ENCODE data around the gene HCFC1R1.
A peak's percentile ranks its signal among the peaks of the same experiment; 100 is the strongest.

The HCFC1R1 gene

DNA sequence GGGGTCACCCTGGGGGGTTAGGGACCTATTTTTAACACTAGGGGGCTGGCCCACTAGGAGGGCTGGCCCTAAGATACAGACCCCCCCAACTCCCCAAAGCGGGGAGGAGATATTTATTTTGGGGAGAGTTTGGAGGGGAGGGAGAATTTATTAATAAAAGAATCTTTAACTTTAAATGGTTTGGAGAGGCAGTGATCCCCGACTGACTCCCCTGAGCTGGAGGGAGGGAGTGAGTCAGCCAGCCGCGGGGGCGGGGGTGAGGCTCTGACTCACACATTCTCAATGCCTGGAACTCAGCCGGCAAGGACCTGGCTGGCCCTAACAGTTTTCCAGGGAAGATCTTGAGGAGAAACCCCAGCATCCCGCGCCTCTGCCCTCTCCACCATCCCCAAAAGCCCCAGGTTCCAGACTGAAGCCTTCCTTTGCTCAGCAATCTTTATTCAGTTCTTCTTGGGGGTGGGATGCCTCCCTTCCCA lies 1.5 kb downstream of the HCFC1R1 start (continued):
- TF ChIP-seq YY1 (tag by site-specific recombination; IDR thresholded peaks at IDR 0.05) = no peak
- no peak for TF ChIP-seq SETDB1 (IDR thresholded peaks at IDR 0.05; ENCODE audit: insufficient read length, low read length)
- no peak for TF ChIP-seq KLF9 (tag by site-specific recombination; IDR thresholded peaks at IDR 0.05; ENCODE audit: low read depth)
- TF ChIP-seq ZNF416 (tag by site-specific recombination; IDR thresholded peaks at IDR 0.05) = no peak
- no peak for TF ChIP-seq ZNF707 (tag by site-specific recombination; IDR thresholded peaks at IDR 0.05)
- TF ChIP-seq ZNF623 (tag by site-specific recombination; IDR thresholded peaks at IDR 0.05) = no peak
- no peak for TF ChIP-seq TSHZ1 (tag by site-specific recombination; IDR thresholded peaks at IDR 0.05; ENCODE audit: borderline replicate concordance)
- no peak for TF ChIP-seq TRIM28 (IDR thresholded peaks at IDR 0.05; ENCODE audit: borderline replicate concordance, low read length)
- no peak for TF ChIP-seq ZNF350 (tag by site-specific recombination; IDR thresholded peaks at IDR 0.05)
- no peak for TF ChIP-seq TCF7L2 (IDR thresholded peaks at IDR 0.05; ENCODE audit: borderline replicate concordance, low read depth, low read length)
- TF ChIP-seq, protein P1, sequence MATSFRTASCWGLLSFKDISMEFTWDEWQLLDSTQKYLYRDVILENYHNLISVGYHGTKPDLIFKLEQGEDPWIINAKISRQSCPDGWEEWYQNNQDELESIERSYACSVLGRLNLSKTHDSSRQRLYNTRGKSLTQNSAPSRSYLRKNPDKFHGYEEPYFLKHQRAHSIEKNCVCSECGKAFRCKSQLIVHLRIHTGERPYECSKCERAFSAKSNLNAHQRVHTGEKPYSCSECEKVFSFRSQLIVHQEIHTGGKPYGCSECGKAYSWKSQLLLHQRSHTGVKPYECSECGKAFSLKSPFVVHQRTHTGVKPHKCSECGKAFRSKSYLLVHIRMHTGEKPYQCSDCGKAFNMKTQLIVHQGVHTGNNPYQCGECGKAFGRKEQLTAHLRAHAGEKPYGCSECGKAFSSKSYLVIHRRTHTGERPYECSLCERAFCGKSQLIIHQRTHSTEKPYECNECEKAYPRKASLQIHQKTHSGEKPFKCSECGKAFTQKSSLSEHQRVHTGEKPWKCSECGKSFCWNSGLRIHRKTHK (tag by site-specific recombination; IDR thresholded peaks at IDR 0.05) = no peak
- TF ChIP-seq ZNF311 (tag by site-specific recombination; IDR thresholded peaks at IDR 0.05; ENCODE audit: borderline replicate concordance) = no peak
- 0 out of 2 replicates have a peak, but pooled peaks have one; percentile 9 for TF ChIP-seq ZEB2 (tag by site-specific recombination; IDR thresholded peaks at IDR 0.05)
- TF ChIP-seq ZNF292 (tag by site-specific recombination; IDR thresholded peaks at IDR 0.05; ENCODE audit: borderline replicate concordance, low read depth) = no peak
- TF ChIP-seq ZNF202 (tag by site-specific recombination; IDR thresholded peaks at IDR 0.05; ENCODE audit: borderline replicate concordance) = no peak
- no peak for TF ChIP-seq KLF7 (tag by site-specific recombination; IDR thresholded peaks at IDR 0.05; ENCODE audit: borderline replicate concordance)
- TF ChIP-seq ZNF549 (tag by site-specific recombination; IDR thresholded peaks at IDR 0.05) = no peak
- no peak for TF ChIP-seq ZBTB17 (tag by site-specific recombination; IDR thresholded peaks at IDR 0.05)
- no peak for TF ChIP-seq ZNF341 (tag by site-specific recombination; IDR thresholded peaks at IDR 0.05; ENCODE audit: low read depth)
- no peak for TF ChIP-seq ZSCAN30 (tag by site-specific recombination; IDR thresholded peaks at IDR 0.05)
- TF ChIP-seq WT1 (tag by site-specific recombination; IDR thresholded peaks at IDR 0.05) = peak; percentile 63
- TF ChIP-seq, protein P2, sequence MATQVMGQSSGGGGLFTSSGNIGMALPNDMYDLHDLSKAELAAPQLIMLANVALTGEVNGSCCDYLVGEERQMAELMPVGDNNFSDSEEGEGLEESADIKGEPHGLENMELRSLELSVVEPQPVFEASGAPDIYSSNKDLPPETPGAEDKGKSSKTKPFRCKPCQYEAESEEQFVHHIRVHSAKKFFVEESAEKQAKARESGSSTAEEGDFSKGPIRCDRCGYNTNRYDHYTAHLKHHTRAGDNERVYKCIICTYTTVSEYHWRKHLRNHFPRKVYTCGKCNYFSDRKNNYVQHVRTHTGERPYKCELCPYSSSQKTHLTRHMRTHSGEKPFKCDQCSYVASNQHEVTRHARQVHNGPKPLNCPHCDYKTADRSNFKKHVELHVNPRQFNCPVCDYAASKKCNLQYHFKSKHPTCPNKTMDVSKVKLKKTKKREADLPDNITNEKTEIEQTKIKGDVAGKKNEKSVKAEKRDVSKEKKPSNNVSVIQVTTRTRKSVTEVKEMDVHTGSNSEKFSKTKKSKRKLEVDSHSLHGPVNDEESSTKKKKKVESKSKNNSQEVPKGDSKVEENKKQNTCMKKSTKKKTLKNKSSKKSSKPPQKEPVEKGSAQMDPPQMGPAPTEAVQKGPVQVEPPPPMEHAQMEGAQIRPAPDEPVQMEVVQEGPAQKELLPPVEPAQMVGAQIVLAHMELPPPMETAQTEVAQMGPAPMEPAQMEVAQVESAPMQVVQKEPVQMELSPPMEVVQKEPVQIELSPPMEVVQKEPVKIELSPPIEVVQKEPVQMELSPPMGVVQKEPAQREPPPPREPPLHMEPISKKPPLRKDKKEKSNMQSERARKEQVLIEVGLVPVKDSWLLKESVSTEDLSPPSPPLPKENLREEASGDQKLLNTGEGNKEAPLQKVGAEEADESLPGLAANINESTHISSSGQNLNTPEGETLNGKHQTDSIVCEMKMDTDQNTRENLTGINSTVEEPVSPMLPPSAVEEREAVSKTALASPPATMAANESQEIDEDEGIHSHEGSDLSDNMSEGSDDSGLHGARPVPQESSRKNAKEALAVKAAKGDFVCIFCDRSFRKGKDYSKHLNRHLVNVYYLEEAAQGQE (tag by site-specific recombination; IDR thresholded peaks at IDR 0.05) = no peak
- TF ChIP-seq ZBTB48 (tag by site-specific recombination; IDR thresholded peaks at IDR 0.05) = 0 out of 2 replicates have a peak, but pooled peaks have one; percentile 65
- TF ChIP-seq, protein P3, sequence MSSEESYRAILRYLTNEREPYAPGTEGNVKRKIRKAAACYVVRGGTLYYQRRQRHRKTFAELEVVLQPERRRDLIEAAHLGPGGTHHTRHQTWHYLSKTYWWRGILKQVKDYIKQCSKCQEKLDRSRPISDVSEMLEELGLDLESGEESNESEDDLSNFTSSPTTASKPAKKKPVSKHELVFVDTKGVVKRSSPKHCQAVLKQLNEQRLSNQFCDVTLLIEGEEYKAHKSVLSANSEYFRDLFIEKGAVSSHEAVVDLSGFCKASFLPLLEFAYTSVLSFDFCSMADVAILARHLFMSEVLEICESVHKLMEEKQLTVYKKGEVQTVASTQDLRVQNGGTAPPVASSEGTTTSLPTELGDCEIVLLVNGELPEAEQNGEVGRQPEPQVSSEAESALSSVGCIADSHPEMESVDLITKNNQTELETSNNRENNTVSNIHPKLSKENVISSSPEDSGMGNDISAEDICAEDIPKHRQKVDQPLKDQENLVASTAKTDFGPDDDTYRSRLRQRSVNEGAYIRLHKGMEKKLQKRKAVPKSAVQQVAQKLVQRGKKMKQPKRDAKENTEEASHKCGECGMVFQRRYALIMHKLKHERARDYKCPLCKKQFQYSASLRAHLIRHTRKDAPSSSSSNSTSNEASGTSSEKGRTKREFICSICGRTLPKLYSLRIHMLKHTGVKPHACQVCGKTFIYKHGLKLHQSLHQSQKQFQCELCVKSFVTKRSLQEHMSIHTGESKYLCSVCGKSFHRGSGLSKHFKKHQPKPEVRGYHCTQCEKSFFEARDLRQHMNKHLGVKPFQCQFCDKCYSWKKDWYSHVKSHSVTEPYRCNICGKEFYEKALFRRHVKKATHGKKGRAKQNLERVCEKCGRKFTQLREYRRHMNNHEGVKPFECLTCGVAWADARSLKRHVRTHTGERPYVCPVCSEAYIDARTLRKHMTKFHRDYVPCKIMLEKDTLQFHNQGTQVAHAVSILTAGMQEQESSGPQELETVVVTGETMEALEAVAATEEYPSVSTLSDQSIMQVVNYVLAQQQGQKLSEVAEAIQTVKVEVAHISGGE (tag by site-specific recombination; conservative IDR thresholded peaks at IDR 0.05; ENCODE audit: low read depth) = no peak
- no peak for TF ChIP-seq ZNF785 (tag by site-specific recombination; IDR thresholded peaks at IDR 0.05)
- TF ChIP-seq ZNF514 (tag by site-specific recombination; IDR thresholded peaks at IDR 0.05) = no peak
- no peak for TF ChIP-seq RBAK (tag by site-specific recombination; IDR thresholded peaks at IDR 0.05)
- TF ChIP-seq PRDM1 (tag by site-specific recombination; IDR thresholded peaks at IDR 0.05) = no peak
- no peak for TF ChIP-seq ZFP69B (tag by site-specific recombination; IDR thresholded peaks at IDR 0.05)

All from HEK293 (cell line).